ENCODE data around the gene GLMP.

The GLMP gene

GRCh38 chr1:156291226-156292061, 4.0 kb downstream of the GLMP start:
- DNase-seq: peak; percentile 78

DNA sequence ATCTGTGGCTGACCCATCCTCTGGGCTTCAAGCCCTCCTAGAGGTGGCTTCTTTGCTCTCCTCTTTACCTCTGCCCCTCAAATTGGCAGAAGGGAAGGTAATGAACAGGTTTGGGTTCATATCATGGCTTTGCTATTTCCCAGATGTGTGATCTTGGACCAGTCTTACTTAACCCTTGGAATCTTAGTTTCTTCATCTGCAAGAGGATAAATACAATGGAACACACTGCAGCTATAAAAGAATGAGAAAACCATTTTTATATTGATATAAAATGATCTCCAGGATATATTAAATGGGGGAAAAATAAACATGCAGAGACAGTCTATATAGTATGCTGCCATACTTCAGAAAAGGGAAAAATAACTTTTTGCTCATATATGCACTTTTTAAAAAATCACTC, 5.6 kb downstream of the GLMP start:
- DNase-seq: no peak

DNA sequence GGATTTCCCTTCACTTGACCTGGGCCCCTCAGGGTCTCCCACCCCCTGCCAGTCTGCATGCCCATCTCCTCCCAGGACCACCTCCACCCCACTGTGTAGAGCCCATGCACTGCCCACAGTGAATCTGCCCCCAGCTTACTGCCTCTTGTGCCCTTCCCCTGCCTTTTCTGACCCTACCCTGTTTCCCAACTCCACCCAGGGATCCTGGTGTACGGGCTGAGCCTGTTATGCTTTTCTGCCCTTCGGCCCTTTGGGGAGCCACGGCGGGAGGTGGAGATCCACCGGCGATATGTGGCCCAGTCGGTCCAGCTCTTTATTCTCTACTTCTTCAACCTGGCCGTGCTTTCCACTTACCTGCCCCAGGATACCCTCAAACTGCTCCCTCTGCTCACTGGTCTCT, 9.4 kb downstream of the GLMP start:
- DNase-seq: no peak

DNA sequence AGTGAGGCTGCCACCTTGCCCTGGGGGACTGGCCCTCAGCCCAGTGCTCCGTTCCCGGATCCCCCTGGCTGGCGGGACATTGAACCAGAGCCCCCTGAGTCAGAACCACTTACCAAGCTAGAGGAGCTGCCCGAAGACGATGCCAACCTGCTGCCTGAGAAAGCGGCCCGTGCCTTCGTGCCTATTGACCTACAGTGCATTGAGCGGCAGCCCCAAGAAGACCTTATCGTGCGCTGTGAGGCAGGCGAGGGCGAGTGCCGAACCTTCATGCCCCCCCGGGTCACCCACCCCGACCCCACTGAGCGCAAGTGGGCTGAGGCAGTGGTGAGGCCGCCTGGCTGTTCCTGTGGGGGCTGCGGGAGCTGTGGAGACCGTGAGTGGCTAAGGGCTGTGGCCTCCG, 10.0 kb downstream of the GLMP start:
- DNase-seq: no peak

DNA sequence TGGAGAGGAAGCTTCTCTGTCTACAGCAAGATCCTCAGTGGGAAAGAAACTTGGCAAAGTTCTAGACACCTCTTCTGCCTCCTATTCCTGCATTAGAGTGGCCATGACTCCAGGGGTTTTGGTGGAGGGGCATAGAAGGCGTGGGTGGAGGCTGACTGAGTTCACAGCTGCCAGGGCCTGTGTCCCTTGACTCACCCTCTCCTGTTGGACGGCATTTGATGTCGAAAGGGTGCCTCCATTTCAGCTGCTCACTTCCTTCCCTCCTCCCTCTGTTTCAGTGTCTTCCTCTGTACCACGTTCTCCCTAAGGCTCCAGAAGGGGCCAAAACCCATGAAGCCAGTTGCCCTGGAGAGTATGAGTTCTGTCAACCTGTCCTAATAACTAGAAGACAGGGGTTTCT, 10.7 kb downstream of the GLMP start:
- DNase-seq: no peak

DNA sequence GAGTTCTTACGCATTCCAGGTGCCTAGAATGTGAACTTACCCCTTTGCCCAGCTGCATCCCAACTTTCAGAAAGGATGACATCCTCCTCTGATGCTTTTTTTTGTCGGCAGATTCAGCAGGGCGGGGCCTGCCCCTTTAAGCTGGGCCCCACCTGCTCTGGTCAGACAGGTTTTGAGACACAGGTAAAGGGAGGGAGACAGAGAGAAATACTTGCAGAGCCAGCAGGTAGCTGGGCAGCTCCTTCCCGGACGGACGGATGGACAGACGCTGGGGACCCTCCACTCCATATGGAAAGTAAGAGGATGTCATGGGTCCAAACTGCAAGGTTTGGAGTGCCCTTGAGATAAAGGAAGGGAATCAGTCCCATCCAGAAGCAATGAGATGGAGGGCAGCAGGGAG, 11.4 kb downstream of the GLMP start, which contains the start of gene TMEM79:
TMEM79 (plus strand) TSS at position 214 of the 400 bp plus-strand sequence. CDS start 902 bp downstream, outside the sequence.
- no peak for DNase-seq

GRCh38 chr1:156283521-156283920, 12.0 kb downstream of the GLMP start:
- DNase-seq: no peak

- DNase-seq: peak; percentile 90
Observed at GRCh38 chr1:156282479-156283222, 12.8 kb downstream of the GLMP start, which contains the start of gene SMG5. SMG5 (minus strand) TSS chr1:156282825; CDS start chr1:156282680, 145 bp downstream.

DNA sequence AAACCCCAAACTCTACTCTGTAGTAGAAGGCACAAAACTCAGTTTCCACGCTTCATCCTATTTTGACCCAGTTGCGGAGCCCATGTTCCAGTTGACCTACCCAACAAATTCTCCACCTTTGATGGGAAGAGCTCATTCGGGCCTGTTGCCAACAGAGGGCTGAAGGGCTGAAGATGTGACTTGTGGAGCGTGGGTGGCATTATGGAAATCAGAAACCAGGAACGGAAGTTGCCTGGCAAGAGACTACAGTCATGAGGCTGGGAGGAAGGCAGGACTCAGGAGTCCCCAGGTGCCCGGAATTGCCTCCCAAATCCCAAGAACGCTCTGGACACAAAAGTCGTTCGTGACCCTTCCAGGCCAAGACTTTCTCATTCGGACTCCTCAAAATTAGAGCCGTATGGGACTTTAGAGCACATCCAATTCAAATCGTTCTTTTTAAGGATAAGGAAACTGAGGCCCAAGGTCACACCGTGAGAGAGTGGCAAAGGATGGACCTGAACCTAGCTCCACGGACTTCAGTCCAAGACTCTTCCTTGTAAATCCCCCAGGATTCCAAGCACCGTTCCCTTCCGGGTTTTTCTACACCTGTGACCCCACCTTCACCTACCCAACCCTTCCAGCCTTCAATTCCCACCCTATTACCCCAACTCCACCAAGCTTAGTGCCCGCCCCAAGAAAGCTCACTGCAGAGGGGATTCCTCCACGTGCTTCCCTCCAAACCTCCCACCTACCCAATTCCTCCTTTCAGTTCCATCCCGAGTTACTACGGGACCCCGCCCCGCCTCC, 13.6 kb downstream of the GLMP start:
- peak; percentile 28 for DNase-seq

GRCh38 chr1:156281281-156281680, 14.2 kb downstream of the GLMP start:
- DNase-seq: no peak

- no peak for DNase-seq
Observed at GRCh38 chr1:156279837-156280236, 15.6 kb downstream of the GLMP start.

GRCh38 chr1:156276966-156277381, 18.5 kb downstream of the GLMP start:
- no peak for DNase-seq

DNA sequence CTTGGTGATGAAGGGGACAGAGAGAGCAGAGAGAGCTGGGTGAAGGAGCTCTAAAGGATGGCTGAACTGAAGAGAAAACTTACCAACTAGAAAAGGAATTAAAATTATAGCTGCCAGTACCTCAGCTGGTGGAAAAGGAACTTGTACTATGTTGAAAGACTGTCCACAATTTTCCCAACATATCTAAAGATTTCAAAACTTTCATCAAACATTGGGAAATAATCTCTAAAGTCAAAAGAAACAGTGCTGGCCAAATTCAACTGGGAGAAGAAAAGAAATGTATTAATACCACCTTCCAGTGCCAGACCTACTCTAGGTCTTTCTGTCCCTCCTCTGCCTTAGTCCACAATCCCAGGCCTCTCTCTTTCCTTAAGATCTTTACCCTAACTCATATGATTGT, 18.9 kb downstream of the GLMP start:
- DNase-seq: no peak

GRCh38 chr1:156270314-156270713, 25.2 kb downstream of the GLMP start:
- no peak for DNase-seq

DNA sequence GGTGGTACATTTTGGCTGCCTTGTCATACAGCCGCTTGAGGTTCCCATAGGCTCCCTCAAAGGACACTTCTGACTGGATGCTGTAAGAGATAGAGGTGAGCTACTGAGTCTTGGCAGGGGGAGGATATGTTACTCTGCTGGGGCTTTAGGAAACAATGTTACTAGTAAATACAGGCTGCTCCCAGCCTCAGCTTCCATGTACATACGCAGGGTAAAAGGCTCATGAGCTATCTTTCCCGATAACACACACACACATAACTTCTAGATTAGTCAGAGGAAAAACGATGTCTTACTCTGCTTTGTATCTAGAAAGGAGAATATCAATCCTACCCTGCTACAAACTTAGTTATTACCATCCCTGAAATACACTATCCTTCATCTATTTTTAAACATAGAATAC, 27.1 kb downstream of the GLMP start:
- no peak for DNase-seq

- DNase-seq: no peak
Observed at GRCh38 chr1:156266051-156266450, 29.4 kb downstream of the GLMP start.

DNA sequence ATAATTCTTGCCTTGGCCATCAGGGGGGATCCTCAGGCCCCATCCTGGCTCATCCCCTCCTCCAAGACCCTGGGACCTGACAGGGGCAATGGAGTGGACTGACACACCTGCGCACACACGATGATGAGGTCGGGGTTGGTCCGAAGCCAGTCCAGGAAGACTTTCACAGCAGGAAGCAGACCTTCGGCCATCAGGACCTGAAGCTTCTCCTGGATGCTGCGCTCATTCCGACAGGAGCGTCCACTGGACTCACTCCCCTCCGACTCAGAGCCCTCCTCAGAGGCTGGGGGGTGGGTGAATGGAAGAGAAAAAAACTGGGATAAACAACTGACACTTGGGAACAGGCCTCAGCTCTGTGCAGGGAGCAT, 32.2 kb downstream of the GLMP start:
- DNase-seq: no peak

DNA sequence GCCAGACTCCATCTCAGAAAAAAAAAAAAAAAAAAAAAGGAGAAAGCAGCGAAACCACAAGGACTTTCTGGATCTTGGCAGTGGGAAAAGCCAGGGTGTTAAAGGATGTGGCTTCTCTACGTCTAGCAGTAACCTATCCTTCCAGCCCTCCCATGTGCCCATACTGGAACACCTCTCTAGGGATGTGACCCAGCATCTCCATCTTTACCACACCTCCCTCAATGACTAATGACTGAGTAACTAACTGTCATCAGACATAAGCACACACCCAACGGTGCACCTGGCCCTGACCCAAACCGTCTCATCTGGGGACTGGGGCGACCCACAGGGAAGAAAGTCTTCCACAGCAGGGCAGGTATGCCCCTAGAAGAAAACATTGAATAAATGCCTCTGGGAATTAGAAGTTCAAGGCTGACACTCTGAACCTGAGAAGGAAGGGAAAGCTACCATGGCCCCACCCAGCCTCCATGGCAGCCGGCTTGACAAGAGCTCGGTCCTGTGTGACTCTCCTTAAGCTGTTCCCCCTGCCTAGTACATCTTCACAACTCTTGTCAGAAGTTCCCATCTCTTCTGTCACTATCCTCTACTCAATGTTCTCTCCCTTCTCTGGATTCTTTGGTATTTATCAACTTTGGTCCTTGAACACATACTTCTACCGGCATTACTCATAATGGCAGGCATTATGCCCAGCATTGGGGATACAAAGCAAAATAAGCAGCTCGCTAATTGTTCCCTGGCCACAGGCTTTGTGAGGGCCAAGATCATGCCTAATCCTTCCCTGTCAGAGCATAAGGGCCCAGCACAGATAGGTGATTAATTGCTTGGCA, 32.8 kb downstream of the GLMP start:
- no peak for DNase-seq

GRCh38 chr1:156260896-156261295, 34.6 kb downstream of the GLMP start:
- no peak for DNase-seq

DNA sequence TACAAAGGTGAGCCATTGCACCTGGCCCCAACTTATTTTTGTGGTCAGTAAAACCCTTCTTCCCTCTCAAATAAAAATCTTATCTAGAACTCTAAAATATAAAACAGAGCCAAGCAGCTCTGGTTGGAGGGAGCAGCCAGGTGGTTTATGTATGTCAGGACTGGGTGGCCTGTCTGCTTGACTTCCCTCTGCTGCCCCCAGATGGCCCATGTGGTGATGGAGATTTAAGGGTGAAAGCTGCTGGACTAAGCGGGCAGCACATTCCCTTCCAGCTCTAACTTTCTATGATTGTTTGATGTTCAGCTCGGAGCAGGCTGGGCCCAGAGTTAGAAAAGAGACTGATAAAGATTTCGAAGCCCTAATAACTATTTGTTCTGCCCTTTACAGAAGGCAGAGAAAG, 35.7 kb downstream of the GLMP start:
- DNase-seq: no peak

GRCh38 chr1:156258859-156259258, 36.6 kb downstream of the GLMP start:
- no peak for DNase-seq

GRCh38 chr1:156257711-156258110, 37.8 kb downstream of the GLMP start:
- no peak for DNase-seq

All from right kidney (tissue), 1 donor.